CD4-positive, CD25-positive, alpha-beta regulatory T cell (primary cell): ENCODE results near the gene RPL21. TPM values are rescaled to one million over a fixed set of nuclear protein-coding genes. Genes with fewer than 3 reads are reported as not detected.
"Not testable (repeated sequence)": the region's sequence is repeated elsewhere in the genome, so short reads cannot be mapped to it uniquely, and the experiment has no call there.

Experiments
- ATAC-seq, 2 donors: fragments of 150-1000 bp; cut with Tn5 transposase; one replicate each; pipeline ENCODE4 v1.10.0; 2021; ENCODE audit warnings: low read depth in 2 of 2, moderate number of reproducible peaks in 2 of 2, moderate library complexity in 1 of 2
- DNase-seq, 3 donors: peaks; one replicate each; pipeline versions ENCODE4 v3.0.0 to v3.0.0-alpha.2; 2012 to 2022; ENCODE audit warnings: mixed read lengths in 1 of 3
- H3K27ac ChIP-seq: one replicate; pipeline ENCODE4 v1.7.0; 2013; ENCODE audit warnings: mild to moderate bottlenecking, low read length; ENCODE audit not compliant: insufficient read depth, poor library complexity, severe bottlenecking
- H3K27me3 ChIP-seq: one replicate; pipeline ENCODE4 v1.7.0; 2013; ENCODE audit warnings: low read length; ENCODE audit not compliant: control insufficient read depth, insufficient read depth
- H3K36me3 ChIP-seq: one replicate; pipeline ENCODE4 v1.7.0; 2013; ENCODE audit warnings: mild to moderate bottlenecking, low read length, moderate library complexity; ENCODE audit not compliant: control insufficient read depth, insufficient read depth
- H3K4me1 ChIP-seq: 2 replicates; pipeline ENCODE4 v1.7.0; 2013; ENCODE audit warnings: mild to moderate bottlenecking, low read length; ENCODE audit not compliant: insufficient read depth, control insufficient read depth, poor library complexity, severe bottlenecking
- H3K4me3 ChIP-seq: one replicate; pipeline ENCODE4 v1.7.0; 2013; ENCODE audit warnings: low read depth, mild to moderate bottlenecking, low read length, moderate library complexity
- H3K9me3 ChIP-seq, 2 experiments: 1 replicate in 1 of 2; 2 replicates in 1 of 2; pipeline ENCODE4 v1.7.0; 2013; ENCODE audit warnings: low read length in 2 of 2, mild to moderate bottlenecking in 1 of 2, moderate library complexity in 1 of 2; ENCODE audit not compliant: control insufficient read depth in 2 of 2
- H3K27ac Mint-ChIP-seq, 3 donors: one replicate each; pipeline ENCODE4 v1.8.0; 2020 to 2022; ENCODE audit warnings: mild to moderate bottlenecking in 3 of 3, mixed read lengths in 3 of 3, moderate library complexity in 2 of 3
- H3K27me3 Mint-ChIP-seq: one replicate; pipeline ENCODE4 v1.8.0; 2022; ENCODE audit warnings: mild to moderate bottlenecking, mixed read lengths
- H3K36me3 Mint-ChIP-seq: one replicate; pipeline ENCODE4 v1.8.0; 2020; ENCODE audit warnings: mixed read lengths
- H3K4me1 Mint-ChIP-seq, 4 donors: one replicate each; pipeline ENCODE4 v1.8.0; 2020 to 2022; ENCODE audit warnings: mixed read lengths in 4 of 4, mild to moderate bottlenecking in 1 of 4
- H3K4me3 Mint-ChIP-seq, 4 donors: one replicate each; pipeline ENCODE4 v1.8.0; 2020 to 2022; ENCODE audit warnings: mild to moderate bottlenecking in 4 of 4, mixed read lengths in 4 of 4, moderate library complexity in 3 of 4
- H3K9me3 Mint-ChIP-seq, 7 donors: one replicate each; pipeline ENCODE4 v1.8.0; 2020 to 2022; ENCODE audit warnings: mixed read lengths in 7 of 7, mild to moderate bottlenecking in 3 of 7, moderate library complexity in 2 of 7
- polyA plus RNA-seq, 4 donors: library from polyadenylated mRNA; unstranded; fragments of 300-500 nt; fragmentation: Illumina TruSeq; gene quantifications; one replicate each; pipeline ENCODE4 v1.2.3, GENCODE V29; 2021
- total RNA-seq: library from RNA; stranded (reverse); gene quantifications from one replicate; pipeline ENCODE4 v1.2.3, GENCODE V29; 2022

RPL21 gene
- total and polyA plus RNA-seq, 5 donors from 2014 or later = 1,575 to 7,317 (median 4,646) TPM

DNA sequence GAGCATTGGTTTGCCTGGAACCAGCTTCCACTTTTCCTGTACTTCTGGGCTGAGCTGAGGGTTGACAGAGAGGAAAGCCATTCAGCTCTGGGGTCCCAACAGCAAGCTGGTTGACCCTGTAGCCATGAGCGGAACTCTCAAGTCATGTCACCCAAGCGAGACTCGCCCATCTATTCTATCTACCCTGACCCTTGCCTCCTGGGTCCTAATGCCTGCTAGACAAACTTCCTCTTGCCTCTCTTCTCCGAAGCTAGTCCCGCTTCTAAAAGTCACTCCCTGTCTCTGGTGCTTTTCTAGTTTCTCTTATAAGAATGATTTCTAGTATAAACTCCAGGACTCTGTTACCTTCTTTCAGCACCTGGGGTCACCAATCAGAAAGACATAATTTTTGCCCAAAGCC is 38.0 kb upstream of the RPL21 start:
- not testable (repeated sequence) for ATAC-seq, H3K9me3 Mint-ChIP-seq, H3K4me3 Mint-ChIP-seq, H3K4me1 Mint-ChIP-seq, H3K4me1 ChIP-seq, H3K27me3 Mint-ChIP-seq, H3K27ac Mint-ChIP-seq, H3K9me3 ChIP-seq, H3K27me3 ChIP-seq, DNase-seq, H3K27ac ChIP-seq, H3K36me3 ChIP-seq, H3K4me3 ChIP-seq
- H3K36me3 Mint-ChIP-seq = peaks cover 10% of the 10 kb centered on the region

DNA sequence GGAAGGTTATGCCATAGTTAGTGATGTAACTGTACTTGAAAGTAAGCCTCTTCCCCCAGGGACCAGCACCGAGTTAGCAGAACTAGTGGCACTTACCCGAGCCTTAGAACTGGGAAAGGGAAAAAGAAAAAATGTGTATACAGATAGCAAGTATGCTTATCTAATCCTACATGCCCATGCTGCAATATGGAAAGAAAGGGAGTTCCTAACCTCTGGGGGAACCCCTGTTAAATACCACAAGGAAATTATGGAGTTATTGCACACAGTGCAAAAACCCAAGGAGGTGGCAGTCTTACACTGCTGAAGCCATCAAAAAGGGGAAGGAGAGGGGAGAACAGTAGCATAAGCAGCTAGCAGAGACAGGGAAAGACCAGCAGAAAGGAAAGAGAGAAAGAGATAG is 33.6 kb upstream of the RPL21 start:
- H3K9me3 ChIP-seq, H3K36me3 ChIP-seq, H3K4me3 ChIP-seq, H3K27ac ChIP-seq, H3K27me3 Mint-ChIP-seq, H3K27me3 ChIP-seq, H3K4me1 ChIP-seq, H3K9me3 Mint-ChIP-seq, DNase-seq, H3K4me3 Mint-ChIP-seq, ATAC-seq, H3K27ac Mint-ChIP-seq, H3K4me1 Mint-ChIP-seq: not testable (repeated sequence)
- H3K36me3 Mint-ChIP-seq = peaks cover 12% of the 10 kb centered on the region

DNA sequence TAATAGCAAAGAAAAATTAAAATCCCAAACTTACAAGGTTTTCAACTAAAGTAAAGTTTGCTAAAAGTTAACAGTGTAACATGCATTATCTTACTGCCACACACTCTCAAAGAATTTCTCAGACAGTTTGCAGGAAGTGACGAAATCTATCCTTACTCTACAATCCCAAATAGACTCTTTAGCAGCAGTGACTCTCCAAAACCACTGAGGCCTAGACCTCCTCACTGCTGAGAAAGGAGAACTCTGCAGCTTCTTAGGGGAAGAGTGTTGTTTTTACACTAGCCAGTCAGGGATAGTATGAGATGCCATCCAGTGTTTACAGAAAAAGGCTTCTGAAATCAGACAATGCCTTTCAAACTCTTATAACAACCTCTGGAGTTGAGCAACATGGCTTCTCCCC is 32.5 kb upstream of the RPL21 start:
- H3K27ac Mint-ChIP-seq, DNase-seq, H3K9me3 ChIP-seq, H3K27me3 Mint-ChIP-seq, H3K4me3 Mint-ChIP-seq, H3K4me1 Mint-ChIP-seq, ATAC-seq, H3K9me3 Mint-ChIP-seq, H3K4me1 ChIP-seq, H3K4me3 ChIP-seq, H3K27ac ChIP-seq, H3K36me3 ChIP-seq, H3K27me3 ChIP-seq: not testable (repeated sequence)
- H3K36me3 Mint-ChIP-seq = peaks cover 12% of the 10 kb centered on the region

DNA sequence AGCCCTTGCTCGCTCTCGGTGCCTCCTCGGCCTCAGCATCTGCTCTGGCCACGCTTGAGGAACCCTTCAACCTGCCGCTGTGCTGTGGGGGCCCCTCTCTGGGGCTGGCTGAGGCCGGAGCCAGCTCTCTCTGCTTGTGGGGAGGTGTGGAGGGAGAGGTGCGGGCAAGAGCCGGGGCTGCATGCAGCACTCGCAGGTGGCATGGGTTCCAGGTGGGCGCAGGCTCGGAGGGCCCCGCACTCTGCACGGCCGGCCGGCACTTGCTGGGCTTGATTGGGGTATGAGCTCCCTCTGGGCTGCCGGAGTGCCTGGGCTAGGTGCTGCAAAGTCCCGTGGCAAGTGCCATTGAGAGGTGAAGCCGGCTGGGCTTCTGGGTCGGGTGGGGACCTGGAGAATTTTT is 31.7 kb upstream of the RPL21 start:
- H3K27me3 ChIP-seq = no peaks in the 10 kb centered on the region
- no peaks in the 10 kb centered on the region for H3K9me3 ChIP-seq
- no peaks in the 10 kb centered on the region for H3K36me3 ChIP-seq
- H3K27ac ChIP-seq = no peak overlapping the region
- Mint-ChIP-seq H3K9me3 (peaks cover 0 to 2% (median 0%) of the 10 kb centered on the region in 7 donors), H3K27ac (no peak overlapping the region), H3K4me1 (peaks cover 0 to 6% (median 0%) of the 10 kb centered on the region in 4 donors), H3K36me3 (peaks cover 10% of the 10 kb centered on the region), H3K4me3 (no peak overlapping the region), H3K27me3 (peaks cover 9% of the 10 kb centered on the region)
- no peak for DNase-seq
- no peaks in the 10 kb centered on the region for H3K4me1 ChIP-seq
- no peak overlapping the region for H3K4me3 ChIP-seq
- ATAC-seq = no peak

DNA sequence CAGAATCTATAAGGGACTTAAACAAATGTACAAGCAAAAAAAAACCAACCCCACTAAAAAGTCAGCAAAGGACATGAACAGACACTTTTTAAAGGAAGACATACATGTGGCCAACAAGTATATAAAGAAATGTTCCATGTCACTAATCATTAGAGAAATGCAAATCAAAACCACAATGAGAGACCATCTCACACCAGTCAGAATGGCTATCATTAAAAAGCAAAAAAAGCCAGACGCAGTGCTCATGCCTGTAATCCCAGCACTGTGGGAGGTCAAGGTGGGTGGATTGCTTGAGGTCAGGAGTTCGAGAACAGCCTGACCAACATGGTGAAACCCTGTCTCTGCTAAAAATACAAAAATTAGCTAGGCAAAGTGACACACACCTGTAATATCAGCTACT is 29.3 kb upstream of the RPL21 start:
- not testable (repeated sequence) for H3K27ac Mint-ChIP-seq, H3K4me3 ChIP-seq, DNase-seq, H3K36me3 Mint-ChIP-seq, H3K4me1 Mint-ChIP-seq, H3K27me3 ChIP-seq, H3K9me3 Mint-ChIP-seq, H3K4me1 ChIP-seq, H3K9me3 ChIP-seq, ATAC-seq, H3K36me3 ChIP-seq, H3K27ac ChIP-seq, H3K4me3 Mint-ChIP-seq
- peaks cover 15% of the 10 kb centered on the region for H3K27me3 Mint-ChIP-seq

DNA sequence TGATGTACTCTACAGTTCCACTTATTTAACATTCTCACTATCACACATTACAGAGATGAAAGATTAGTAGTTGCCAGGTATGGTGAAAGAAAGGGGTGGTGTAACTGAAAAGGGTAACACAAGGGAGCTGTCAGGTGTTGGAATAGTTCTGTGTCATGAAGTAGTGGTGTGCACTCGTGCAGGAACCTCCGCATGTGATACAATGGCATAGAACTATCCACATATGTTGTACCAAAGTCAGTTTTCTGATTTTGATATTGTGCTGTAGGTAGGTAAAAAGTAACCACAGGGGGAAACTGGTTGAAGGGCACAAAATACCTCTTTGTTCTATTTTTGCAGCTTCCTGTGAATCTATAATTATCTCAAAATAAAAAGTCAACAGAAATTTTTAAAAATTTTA is 24.4 kb upstream of the RPL21 start:
- Mint-ChIP-seq H3K36me3 (no peaks in the 10 kb centered on the region), H3K9me3 (peaks cover 0 to 11% (median under 1%) of the 10 kb centered on the region in 7 donors), H3K27me3 (peaks cover 32% of the 10 kb centered on the region), H3K4me3 (peak overlapping the region in 1 of 4 donors; percentile 33), H3K27ac (no peak overlapping the region), H3K4me1 (peaks cover 3 to 9% (median 5%) of the 10 kb centered on the region in 4 donors)
- no peaks in the 10 kb centered on the region for H3K4me1 ChIP-seq
- no peak overlapping the region for H3K4me3 ChIP-seq
- DNase-seq (no peak), ATAC-seq (no peak)
- no peaks in the 10 kb centered on the region for H3K27me3 ChIP-seq
- peaks cover 9 to 10% of the 10 kb centered on the region in 2 experiments for H3K9me3 ChIP-seq
- no peaks in the 10 kb centered on the region for H3K36me3 ChIP-seq
- no peak overlapping the region for H3K27ac ChIP-seq

DNA sequence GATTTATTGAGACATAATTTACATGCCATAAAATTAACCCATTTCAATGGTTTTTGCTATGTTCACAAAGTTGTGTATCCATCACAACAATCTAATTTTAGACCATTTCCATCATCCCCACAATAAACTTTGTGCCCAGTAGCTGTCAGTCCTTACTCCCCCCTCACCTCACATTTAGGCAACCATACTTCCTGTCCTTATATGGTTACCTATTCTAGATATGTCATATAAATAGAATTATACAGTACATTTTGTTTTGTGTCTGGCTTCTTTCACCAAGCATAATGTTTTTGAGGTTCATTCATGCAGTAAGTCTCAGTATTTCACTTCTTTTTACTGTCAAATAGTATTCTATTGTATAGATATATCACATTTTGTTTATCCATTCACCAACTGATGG is 23.2 kb upstream of the RPL21 start:
- Histone ChIP-seq H3K4me1 (no peaks in the 10 kb centered on the region), H3K9me3 (peaks cover 9 to 13% of the 10 kb centered on the region in 2 experiments), H3K4me3 (no peak overlapping the region), H3K36me3 (no peaks in the 10 kb centered on the region), H3K27me3 (no peaks in the 10 kb centered on the region), H3K27ac (no peak overlapping the region)
- peaks cover 28% of the 10 kb centered on the region for H3K27me3 Mint-ChIP-seq
- ATAC-seq (no peak), DNase-seq (no peak)
- H3K4me3 Mint-ChIP-seq = no peak overlapping the region
- no peaks in the 10 kb centered on the region for H3K36me3 Mint-ChIP-seq
- H3K4me1 Mint-ChIP-seq = peaks cover 3 to 9% (median 5%) of the 10 kb centered on the region in 4 donors
- peaks cover 0 to 18% (median 1%) of the 10 kb centered on the region in 7 donors for H3K9me3 Mint-ChIP-seq
- H3K27ac Mint-ChIP-seq = no peak overlapping the region

DNA sequence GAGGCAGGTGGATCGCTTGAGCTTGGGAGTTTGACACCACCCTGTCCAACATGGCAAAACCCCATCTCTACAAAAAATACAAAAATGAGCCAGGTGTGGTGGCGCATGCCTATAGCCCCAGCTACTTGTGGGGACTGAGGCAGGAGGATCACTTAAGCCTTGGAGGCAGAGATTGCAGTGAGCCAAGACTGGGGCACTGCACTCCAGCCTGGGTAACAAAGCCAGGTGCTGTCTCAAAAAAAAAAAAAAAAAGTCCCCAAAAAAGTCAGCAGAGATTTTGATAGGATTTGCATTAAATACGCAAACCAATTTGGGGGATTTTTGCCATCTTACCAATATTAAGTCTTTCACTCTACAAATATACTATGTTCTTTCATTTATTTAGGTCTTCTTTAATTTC is 21.7 kb upstream of the RPL21 start:
- Histone ChIP-seq H3K27ac (no peak overlapping the region), H3K9me3 (peaks cover 9 to 13% of the 10 kb centered on the region in 2 experiments), H3K4me3 (no peak overlapping the region), H3K4me1 (no peaks in the 10 kb centered on the region), H3K36me3 (no peaks in the 10 kb centered on the region), H3K27me3 (no peaks in the 10 kb centered on the region)
- ATAC-seq = no peak
- Mint-ChIP-seq H3K36me3 (no peaks in the 10 kb centered on the region), H3K27me3 (peaks cover 23% of the 10 kb centered on the region), H3K27ac (no peak overlapping the region), H3K4me3 (no peak overlapping the region), H3K4me1 (peaks cover 2 to 9% (median 4%) of the 10 kb centered on the region in 4 donors), H3K9me3 (peaks cover 0 to 18% (median 2%) of the 10 kb centered on the region in 7 donors)
- DNase-seq = no peak
